Measurements from ENCODE around the gene DNAH10.

Gene DNAH10

GRCh38 chr12:123860377-123860776, 98.3 kb downstream of the DNAH10 start:
- Histone ChIP-seq H3K4me3 (ENCODE audit: low read depth in 1 of 5, low read length in 5 of 5) (no peak overlapping the region), H3K9ac (ENCODE audit: low read length in 5 of 5) (no peak overlapping the region), H3K9me3 (ENCODE audit: control insufficient read depth in 5 of 5, low read length in 5 of 5) (no peaks in the 10 kb centered on the region), H3K4me1 (ENCODE audit: control insufficient read depth in 5 of 5, insufficient read depth in 5 of 5, low read length in 5 of 5) (no peaks in the 10 kb centered on the region), H3K27me3 (ENCODE audit: control insufficient read depth in 5 of 5, insufficient read depth in 4 of 5, low read length in 5 of 5) (no peaks in the 10 kb centered on the region), H3K36me3 (ENCODE audit: control insufficient read depth in 5 of 5, insufficient read depth in 5 of 5, low read length in 5 of 5) (no peaks in the 10 kb centered on the region), H3K27ac (ENCODE audit: low read depth, low read length) (no peak overlapping the region)

GRCh38 chr12:123861392-123861791, 99.3 kb downstream of the DNAH10 start:
- no peak overlapping the region for H3K27ac ChIP-seq (ENCODE audit: low read depth, low read length)
- H3K36me3 ChIP-seq (ENCODE audit: control insufficient read depth in 5 of 5, insufficient read depth in 5 of 5, low read length in 5 of 5), result no peaks in the 10 kb centered on the region
- no peaks in the 10 kb centered on the region for H3K27me3 ChIP-seq (ENCODE audit: control insufficient read depth in 5 of 5, insufficient read depth in 4 of 5, low read length in 5 of 5)
- no peak overlapping the region for H3K9ac ChIP-seq (ENCODE audit: low read length in 5 of 5)
- H3K9me3 ChIP-seq (ENCODE audit: control insufficient read depth in 5 of 5, low read length in 5 of 5), result no peaks in the 10 kb centered on the region
- H3K4me1 ChIP-seq (ENCODE audit: control insufficient read depth in 5 of 5, insufficient read depth in 5 of 5, low read length in 5 of 5), result no peaks in the 10 kb centered on the region
- H3K4me3 ChIP-seq (ENCODE audit: low read depth in 1 of 5, low read length in 5 of 5), result no peak overlapping the region

DNA sequence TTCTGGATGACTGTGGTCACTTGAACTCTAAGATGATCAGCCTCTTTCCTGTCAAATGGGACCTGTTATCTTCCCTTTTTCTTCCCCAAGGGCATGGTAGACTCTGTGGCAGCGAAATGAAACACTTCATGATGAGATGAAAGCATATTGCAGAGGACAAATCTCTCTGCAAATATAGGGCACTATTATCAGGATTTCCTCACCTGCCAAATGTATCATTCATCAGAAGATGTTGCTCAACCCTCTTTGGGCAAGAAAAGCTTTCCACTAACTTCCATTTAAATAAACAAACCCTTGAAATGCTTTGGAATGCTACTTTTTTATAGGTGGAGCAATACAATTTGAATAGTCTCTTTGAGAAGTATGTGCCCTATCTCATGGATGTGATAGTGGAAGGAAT, 105.0 kb downstream of the DNAH10 start:
- Histone ChIP-seq H3K27me3 (ENCODE audit: control insufficient read depth in 5 of 5, insufficient read depth in 4 of 5, low read length in 5 of 5) (peaks cover 0 to 11% (median 4%) of the 10 kb centered on the region in 5 donors), H3K4me1 (ENCODE audit: control insufficient read depth in 5 of 5, insufficient read depth in 5 of 5, low read length in 5 of 5) (no peaks in the 10 kb centered on the region), H3K36me3 (ENCODE audit: control insufficient read depth in 5 of 5, insufficient read depth in 5 of 5, low read length in 5 of 5) (no peaks in the 10 kb centered on the region), H3K9me3 (ENCODE audit: control insufficient read depth in 5 of 5, low read length in 5 of 5) (no peaks in the 10 kb centered on the region), H3K4me3 (ENCODE audit: low read depth in 1 of 5, low read length in 5 of 5) (no peak overlapping the region), H3K9ac (ENCODE audit: low read length in 5 of 5) (no peak overlapping the region), H3K27ac (ENCODE audit: low read depth, low read length) (no peak overlapping the region)

DNA sequence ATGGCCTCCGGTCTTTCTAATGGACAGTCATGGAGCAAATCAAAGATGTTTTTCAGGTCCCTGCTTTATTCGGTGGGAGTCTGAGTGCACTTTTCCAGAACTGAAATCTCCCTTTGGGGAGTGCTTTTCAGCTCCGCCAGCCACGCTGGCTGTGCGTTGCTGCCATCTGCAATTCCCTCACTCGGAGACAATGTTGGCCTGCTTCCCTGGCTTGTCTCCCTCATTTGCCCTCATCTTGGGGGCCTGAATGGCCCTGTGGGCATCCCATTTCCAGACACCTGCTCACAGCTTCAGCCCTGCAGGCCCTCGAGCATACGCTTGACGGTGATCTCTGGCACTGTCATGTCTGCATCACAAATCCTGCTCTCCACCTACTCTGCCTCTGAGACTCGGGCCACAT, 106.7 kb downstream of the DNAH10 start:
- Histone ChIP-seq H3K36me3 (ENCODE audit: control insufficient read depth in 5 of 5, insufficient read depth in 5 of 5, low read length in 5 of 5) (no peaks in the 10 kb centered on the region), H3K9me3 (ENCODE audit: control insufficient read depth in 5 of 5, low read length in 5 of 5) (no peaks in the 10 kb centered on the region), H3K27me3 (ENCODE audit: control insufficient read depth in 5 of 5, insufficient read depth in 4 of 5, low read length in 5 of 5) (peaks cover 0 to 13% (median 4%) of the 10 kb centered on the region in 5 donors), H3K9ac (ENCODE audit: low read length in 5 of 5) (no peak overlapping the region), H3K27ac (ENCODE audit: low read depth, low read length) (no peak overlapping the region), H3K4me1 (ENCODE audit: control insufficient read depth in 5 of 5, insufficient read depth in 5 of 5, low read length in 5 of 5) (no peaks in the 10 kb centered on the region), H3K4me3 (ENCODE audit: low read depth in 1 of 5, low read length in 5 of 5) (no peak overlapping the region)

DNA sequence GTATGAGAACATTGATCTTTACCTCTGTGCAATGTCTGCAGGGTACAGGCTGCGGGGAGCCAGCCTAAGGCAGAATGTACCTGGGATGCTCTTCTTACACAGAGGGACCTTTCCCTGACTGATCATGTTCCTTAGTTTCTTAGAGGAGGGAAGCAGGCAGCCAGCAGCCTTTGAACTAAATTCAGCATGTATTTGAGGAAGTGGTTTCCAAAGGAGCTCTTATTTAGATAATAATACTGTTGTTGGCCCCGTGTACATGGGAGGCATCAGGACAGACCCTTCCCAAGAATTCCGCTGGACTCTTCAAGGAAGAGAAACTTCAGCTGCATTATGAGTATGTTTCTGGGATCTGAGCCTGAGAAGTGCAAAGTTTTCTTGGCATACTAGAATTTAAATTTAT, 111.7 kb downstream of the DNAH10 start:
- no peak overlapping the region for H3K9ac ChIP-seq (ENCODE audit: low read length in 5 of 5)
- H3K27me3 ChIP-seq (ENCODE audit: control insufficient read depth in 5 of 5, insufficient read depth in 4 of 5, low read length in 5 of 5), result peaks cover 0 to 9% (median 4%) of the 10 kb centered on the region in 5 donors
- no peaks in the 10 kb centered on the region for H3K4me1 ChIP-seq (ENCODE audit: control insufficient read depth in 5 of 5, insufficient read depth in 5 of 5, low read length in 5 of 5)
- H3K36me3 ChIP-seq (ENCODE audit: control insufficient read depth in 5 of 5, insufficient read depth in 5 of 5, low read length in 5 of 5), result no peaks in the 10 kb centered on the region
- H3K4me3 ChIP-seq (ENCODE audit: low read depth in 1 of 5, low read length in 5 of 5), result no peak overlapping the region
- H3K27ac ChIP-seq (ENCODE audit: low read depth, low read length), result no peak overlapping the region
- no peaks in the 10 kb centered on the region for H3K9me3 ChIP-seq (ENCODE audit: control insufficient read depth in 5 of 5, low read length in 5 of 5)

DNA sequence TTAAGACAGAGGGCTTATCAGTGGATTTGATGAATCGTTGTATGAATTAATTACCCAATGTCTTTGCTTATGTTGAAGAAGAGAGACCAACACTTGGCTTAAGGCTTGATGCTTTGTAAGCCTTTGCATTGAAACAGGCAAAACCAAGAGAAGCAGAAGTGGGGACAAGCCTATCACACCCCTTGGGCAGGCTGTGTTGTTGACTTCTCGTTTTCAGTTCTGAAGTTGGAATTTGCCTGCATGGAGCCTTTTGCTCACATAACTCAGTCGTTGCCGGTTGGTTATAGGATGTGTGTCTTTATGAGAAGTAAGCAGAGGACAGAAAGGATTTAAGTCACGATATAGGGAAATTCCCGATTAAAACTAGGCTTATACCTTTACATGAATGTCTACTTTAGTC, 115.9 kb downstream of the DNAH10 start:
- H3K4me3 ChIP-seq (ENCODE audit: low read depth in 1 of 5, low read length in 5 of 5), result no peak overlapping the region
- peaks cover 0 to 3% (median 0%) of the 10 kb centered on the region in 5 donors for H3K9me3 ChIP-seq (ENCODE audit: control insufficient read depth in 5 of 5, low read length in 5 of 5)
- no peak overlapping the region for H3K27ac ChIP-seq (ENCODE audit: low read depth, low read length)
- H3K4me1 ChIP-seq (ENCODE audit: control insufficient read depth in 5 of 5, insufficient read depth in 5 of 5, low read length in 5 of 5), result no peaks in the 10 kb centered on the region
- H3K36me3 ChIP-seq (ENCODE audit: control insufficient read depth in 5 of 5, insufficient read depth in 5 of 5, low read length in 5 of 5), result no peaks in the 10 kb centered on the region
- H3K27me3 ChIP-seq (ENCODE audit: control insufficient read depth in 5 of 5, insufficient read depth in 4 of 5, low read length in 5 of 5), result peaks cover 0 to 3% (median 0%) of the 10 kb centered on the region in 5 donors
- no peak overlapping the region for H3K9ac ChIP-seq (ENCODE audit: low read length in 5 of 5)

DNA sequence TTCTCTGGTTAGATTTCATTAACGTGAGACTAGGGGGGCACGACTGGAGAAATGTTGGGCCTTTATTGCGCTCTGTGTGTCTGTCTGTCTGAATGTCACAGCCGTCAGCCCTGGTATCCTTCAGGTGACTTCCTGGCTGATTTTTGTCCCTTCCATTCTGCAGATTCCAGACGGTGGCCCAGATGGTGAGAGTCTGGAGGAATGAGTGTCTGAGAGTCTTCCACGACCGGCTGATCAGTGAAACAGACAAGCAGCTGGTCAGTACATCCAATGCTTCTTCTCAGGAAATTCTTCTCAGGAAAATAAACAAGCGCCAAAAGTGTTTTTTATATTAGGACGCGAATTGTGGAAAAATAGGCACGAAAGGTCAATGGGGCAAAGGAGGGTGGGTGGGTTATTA, 117.0 kb downstream of the DNAH10 start:
- no peak overlapping the region for H3K9ac ChIP-seq (ENCODE audit: low read length in 5 of 5)
- no peaks in the 10 kb centered on the region for H3K4me1 ChIP-seq (ENCODE audit: control insufficient read depth in 5 of 5, insufficient read depth in 5 of 5, low read length in 5 of 5)
- H3K9me3 ChIP-seq (ENCODE audit: control insufficient read depth in 5 of 5, low read length in 5 of 5), result peaks cover 0 to 3% (median 0%) of the 10 kb centered on the region in 5 donors
- no peaks in the 10 kb centered on the region for H3K36me3 ChIP-seq (ENCODE audit: control insufficient read depth in 5 of 5, insufficient read depth in 5 of 5, low read length in 5 of 5)
- peaks cover 0 to 5% (median 0%) of the 10 kb centered on the region in 5 donors for H3K27me3 ChIP-seq (ENCODE audit: control insufficient read depth in 5 of 5, insufficient read depth in 4 of 5, low read length in 5 of 5)
- no peak overlapping the region for H3K4me3 ChIP-seq (ENCODE audit: low read depth in 1 of 5, low read length in 5 of 5)
- H3K27ac ChIP-seq (ENCODE audit: low read depth, low read length), result no peak overlapping the region

GRCh38 chr12:123879691-123880090, 117.6 kb downstream of the DNAH10 start:
- Histone ChIP-seq H3K27ac (ENCODE audit: low read depth, low read length) (no peak overlapping the region), H3K9ac (ENCODE audit: low read length in 5 of 5) (no peak overlapping the region)

DNA sequence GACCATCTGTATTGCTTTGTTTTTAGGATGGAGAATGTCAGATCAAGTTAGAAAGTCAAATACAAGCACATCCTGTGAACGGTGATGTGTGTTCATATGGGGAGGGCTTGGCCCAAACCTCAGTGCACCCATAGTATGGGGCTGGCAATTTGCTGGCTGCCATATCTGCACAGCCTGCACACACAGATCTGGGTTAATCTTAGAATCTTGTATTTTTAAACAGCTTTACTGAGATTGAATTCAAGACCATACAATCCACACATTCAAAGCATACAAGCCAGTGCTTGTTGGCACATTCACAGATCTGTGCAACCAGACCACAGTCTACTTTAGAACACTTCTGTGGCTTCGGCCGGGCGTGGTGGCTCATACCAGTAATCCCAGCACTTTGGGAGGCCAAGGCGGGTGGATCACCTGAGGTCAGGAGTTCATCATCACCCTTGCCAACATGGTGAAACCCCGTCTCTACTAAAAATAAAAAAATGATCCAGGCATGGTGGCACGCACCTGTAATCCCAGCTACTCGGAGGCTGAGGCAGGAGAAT, 120.1 kb downstream of the DNAH10 start:
- no peak overlapping the region for H3K9ac ChIP-seq (ENCODE audit: low read length in 5 of 5)
- no peaks in the 10 kb centered on the region for H3K36me3 ChIP-seq (ENCODE audit: control insufficient read depth in 5 of 5, insufficient read depth in 5 of 5, low read length in 5 of 5)
- H3K4me3 ChIP-seq (ENCODE audit: low read depth in 1 of 5, low read length in 5 of 5), result no peak overlapping the region
- H3K9me3 ChIP-seq (ENCODE audit: control insufficient read depth in 5 of 5, low read length in 5 of 5), result peaks cover 0 to 7% (median 0%) of the 10 kb centered on the region in 5 donors
- no peaks in the 10 kb centered on the region for H3K4me1 ChIP-seq (ENCODE audit: control insufficient read depth in 5 of 5, insufficient read depth in 5 of 5, low read length in 5 of 5)
- H3K27me3 ChIP-seq (ENCODE audit: control insufficient read depth in 5 of 5, insufficient read depth in 4 of 5, low read length in 5 of 5), result peaks cover 5 to 11% (median 6%) of the 10 kb centered on the region in 5 donors
- no peak overlapping the region for H3K27ac ChIP-seq (ENCODE audit: low read depth, low read length)

More at GRCh38 chr12:123879691-123880090, 117.6 kb downstream of the DNAH10 start:
- Histone ChIP-seq H3K36me3 (ENCODE audit: control insufficient read depth in 5 of 5, insufficient read depth in 5 of 5, low read length in 5 of 5) (no peaks in the 10 kb centered on the region), H3K4me1 (ENCODE audit: control insufficient read depth in 5 of 5, insufficient read depth in 5 of 5, low read length in 5 of 5) (no peaks in the 10 kb centered on the region), H3K4me3 (ENCODE audit: low read depth in 1 of 5, low read length in 5 of 5) (no peak overlapping the region), H3K27me3 (ENCODE audit: control insufficient read depth in 5 of 5, insufficient read depth in 4 of 5, low read length in 5 of 5) (peaks cover 0 to 5% (median 0%) of the 10 kb centered on the region in 5 donors), H3K9me3 (ENCODE audit: control insufficient read depth in 5 of 5, low read length in 5 of 5) (peaks cover 0 to 7% (median 0%) of the 10 kb centered on the region in 5 donors)

DNA sequence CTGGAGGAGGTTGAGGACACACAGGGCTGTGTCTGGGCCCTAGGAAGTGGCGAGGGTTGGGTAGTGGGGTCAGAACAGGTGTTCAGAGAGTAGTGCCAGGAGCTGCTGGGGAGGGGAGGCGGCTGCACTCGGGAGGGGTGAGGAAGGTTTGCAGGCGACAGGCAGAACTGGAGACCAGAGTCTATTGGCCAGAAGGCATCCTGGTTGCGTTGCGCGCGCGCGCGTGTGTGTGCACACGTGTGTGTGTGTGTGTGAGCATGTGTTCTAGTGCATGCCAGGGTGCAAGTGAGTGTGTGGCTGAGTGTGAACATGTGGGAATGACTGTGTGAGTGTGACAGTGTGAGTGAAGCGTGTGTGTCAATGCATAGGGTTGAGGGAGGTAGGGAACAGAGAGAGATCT, 124.2 kb downstream of the DNAH10 start:
- Histone ChIP-seq H3K27me3 (ENCODE audit: control insufficient read depth in 5 of 5, insufficient read depth in 4 of 5, low read length in 5 of 5) (peaks cover 8 to 28% (median 12%) of the 10 kb centered on the region in 5 donors), H3K9me3 (ENCODE audit: control insufficient read depth in 5 of 5, low read length in 5 of 5) (peaks cover 0 to 4% (median 0%) of the 10 kb centered on the region in 5 donors), H3K4me3 (ENCODE audit: low read depth in 1 of 5, low read length in 5 of 5) (no peak overlapping the region), H3K9ac (ENCODE audit: low read length in 5 of 5) (no peak overlapping the region), H3K4me1 (ENCODE audit: control insufficient read depth in 5 of 5, insufficient read depth in 5 of 5, low read length in 5 of 5) (no peaks in the 10 kb centered on the region), H3K27ac (ENCODE audit: low read depth, low read length) (no peak overlapping the region), H3K36me3 (ENCODE audit: control insufficient read depth in 5 of 5, insufficient read depth in 5 of 5, low read length in 5 of 5) (no peaks in the 10 kb centered on the region)

Measured in subcutaneous abdominal adipose tissue (tissue), 5 donors.